Natural killer cell (primary cell): ENCODE data around the gene C1QTNF12. TPM values are rescaled to one million over a fixed set of nuclear protein-coding genes. Genes with fewer than 3 reads are reported as not detected.

ENCODE experiments used
- ATAC-seq, 3 donors: fragments of 150-1000 bp in 2 of 3; fragments of 200-7000 bp in 1 of 3; cut with Tn5 transposase; 1 replicate in 1 of 3; 2 replicates in 2 of 3; pipeline ENCODE4 v1.10.0; 2021; ENCODE audit warnings: mild to moderate bottlenecking in 2 of 3, moderate library complexity in 2 of 3
- DNase-seq, 2 donors: peaks; one replicate each; pipeline versions ENCODE4 v3.0.0 to v3.0.0-alpha.2; 2013 to 2021; ENCODE audit warnings: mixed read lengths in 1 of 2
- H3K27ac ChIP-seq: one replicate; pipeline ENCODE4 v1.5.1; 2013; ENCODE audit warnings: mild to moderate bottlenecking, low read length
- H3K27me3 ChIP-seq: one replicate; pipeline ENCODE4 v1.6.1; 2013; ENCODE audit warnings: low read length; ENCODE audit not compliant: control insufficient read depth, insufficient read depth
- H3K36me3 ChIP-seq: one replicate; pipeline ENCODE4 v1.6.1; 2013; ENCODE audit warnings: low read length; ENCODE audit not compliant: control insufficient read depth, insufficient read depth
- H3K4me1 ChIP-seq: one replicate; pipeline ENCODE4 v1.6.1; 2013; ENCODE audit warnings: low read length; ENCODE audit not compliant: control insufficient read depth, insufficient read depth
- H3K4me3 ChIP-seq: one replicate; pipeline ENCODE4 v1.5.1; 2013; ENCODE audit warnings: low read length
- H3K9me3 ChIP-seq: one replicate; pipeline ENCODE4 v1.6.1; 2013; ENCODE audit warnings: low read length; ENCODE audit not compliant: control insufficient read depth, insufficient read depth
- H3K27ac Mint-ChIP-seq, 2 donors: one replicate each; pipeline ENCODE4 v1.8.0; 2022; ENCODE audit warnings: mild to moderate bottlenecking in 2 of 2, mixed read lengths in 2 of 2, moderate library complexity in 1 of 2
- H3K27me3 Mint-ChIP-seq, 2 donors: one replicate each; pipeline ENCODE4 v1.8.0; 2022; ENCODE audit warnings: low read depth in 2 of 2, mixed read lengths in 2 of 2
- H3K36me3 Mint-ChIP-seq: one replicate; pipeline ENCODE4 v1.8.0; 2022; ENCODE audit warnings: mixed read lengths
- H3K4me1 Mint-ChIP-seq, 2 donors: one replicate each; pipeline ENCODE4 v1.8.0; 2022; ENCODE audit warnings: mixed read lengths in 2 of 2
- H3K4me3 Mint-ChIP-seq: one replicate; pipeline ENCODE4 v1.8.0; 2022; ENCODE audit warnings: mild to moderate bottlenecking, moderate library complexity, mixed read lengths
- H3K9me3 Mint-ChIP-seq, 2 donors: one replicate each; pipeline ENCODE4 v1.8.0; 2022; ENCODE audit warnings: mixed read lengths in 2 of 2
- CTCF ChIP-seq: fragments of 200-600 bp; IDR thresholded peaks from one replicate; pipeline ENCODE4 v1.8.0; 2022; ENCODE audit warnings: antibody characterized with exemption
- whole genome bisulfite sequencing: methylation state at CpG from one replicate; pipeline ENCODE4 v1.1.7; 2013; ENCODE audit warnings: missing lambda C conversion rate; ENCODE audit not compliant: insufficient coverage; 5-methylcytosine and 5-hydroxymethylcytosine counted together
- intact Hi-C: fragments of 100-400 bp; cut with micrococcal nuclease; formaldehyde crosslinking; loops from one replicate; pipeline ENCODE4 v1.14.2; 2022
- total RNA-seq, 4 donors: library from RNA; stranded (reverse); fragments of 120-200 nt in 1 of 4; gene quantifications; one replicate each; pipeline versions ENCODE4 v1.2.3 to v1.2.4, GENCODE V29; 2013 to 2022

C1QTNF12 gene
- total RNA-seq, 3 donors from 2014 or later (not counting 1 experiment from before 2014, with no cell fraction given), result 2.6 to 4.1 (median 4.1) TPM

GRCh38 chr1:1202831-1203560, 43.5 kb downstream of the C1QTNF12 start:
- intact Hi-C loops, result no loop called here
- no peaks in the 10 kb centered on the region for H3K27me3 ChIP-seq
- H3K4me1 ChIP-seq, result peaks cover 55% of the 10 kb centered on the region
- no peaks in the 10 kb centered on the region for H3K36me3 ChIP-seq
- H3K27me3 Mint-ChIP-seq, result no peaks in the 10 kb centered on the region
- no peaks in the 10 kb centered on the region for H3K36me3 Mint-ChIP-seq
- DNase-seq, result peak; percentile 26 to 28
- peak overlapping the region; percentile 87 to 93 for H3K27ac Mint-ChIP-seq
- H3K4me3 Mint-ChIP-seq, result peak overlapping the region; percentile 17
- whole genome bisulfite sequencing, result 88% methylated on average over 27 of the region's 27 CpGs
- H3K9me3 Mint-ChIP-seq, result no peaks in the 10 kb centered on the region
- ATAC-seq, result no peak
- H3K4me3 ChIP-seq, result no peak overlapping the region
- H3K4me1 Mint-ChIP-seq, result peaks cover 10 to 33% of the 10 kb centered on the region in 2 donors
- no peaks in the 10 kb centered on the region for H3K9me3 ChIP-seq
- no peak overlapping the region for H3K27ac ChIP-seq
- no peak for TF ChIP-seq CTCF

- DNase-seq (peak; percentile 93 to 95), ATAC-seq (peak; percentile 81 to 92 (median 81))
- no peaks in the 10 kb centered on the region for H3K36me3 Mint-ChIP-seq
- peak overlapping the region; percentile 68 for H3K4me3 Mint-ChIP-seq
- under 1% methylated on average over 103 of the region's 109 CpGs for WGBS
- no peaks in the 10 kb centered on the region for H3K9me3 Mint-ChIP-seq
- Histone ChIP-seq H3K36me3 (no peaks in the 10 kb centered on the region), H3K4me3 (peak overlapping the region; percentile 25), H3K27me3 (no peaks in the 10 kb centered on the region), H3K27ac (peak overlapping the region; percentile 86), H3K4me1 (peaks cover 37% of the 10 kb centered on the region), H3K9me3 (no peaks in the 10 kb centered on the region)
- H3K27me3 Mint-ChIP-seq, result no peaks in the 10 kb centered on the region
- H3K27ac Mint-ChIP-seq, result peak overlapping the region; percentile 91 to 93
- peaks cover 6 to 19% of the 10 kb centered on the region in 2 donors for H3K4me1 Mint-ChIP-seq
- intact Hi-C loops, result no loop called here
- no peak for TF ChIP-seq CTCF
Measured at GRCh38 chr1:1200876-1201810, 45.4 kb downstream of the C1QTNF12 start.

GRCh38 chr1:1199961-1200875, 46.3 kb downstream of the C1QTNF12 start:
- H3K9me3 Mint-ChIP-seq, result peaks cover 0 to 1% of the 10 kb centered on the region in 2 donors
- no peaks in the 10 kb centered on the region for H3K36me3 Mint-ChIP-seq
- no peaks in the 10 kb centered on the region for H3K36me3 ChIP-seq
- no peaks in the 10 kb centered on the region for H3K9me3 ChIP-seq
- intact Hi-C loops, result no loop called here
- peak overlapping the region; percentile 91 to 93 for H3K27ac Mint-ChIP-seq
- H3K4me1 Mint-ChIP-seq, result peaks cover 6 to 15% of the 10 kb centered on the region in 2 donors
- 74% methylated on average over 31 of the region's 31 CpGs for WGBS
- TF ChIP-seq CTCF, result no peak
- peak overlapping the region; percentile 23 for H3K4me3 ChIP-seq
- H3K4me3 Mint-ChIP-seq, result peak overlapping the region; percentile 68
- ATAC-seq (no peak), DNase-seq (peak; percentile 17 to 36)
- no peaks in the 10 kb centered on the region for H3K27me3 Mint-ChIP-seq
- peaks cover 28% of the 10 kb centered on the region for H3K4me1 ChIP-seq
- H3K27me3 ChIP-seq, result no peaks in the 10 kb centered on the region
- H3K27ac ChIP-seq, result peak overlapping the region; percentile 83
